Panc1 (cell line): ENCODE results near the gene PDE11A. TPM values are rescaled to one million over a fixed set of nuclear protein-coding genes. Genes with fewer than 3 reads are reported as not detected.

Source experiments
- ATAC-seq: fragments of 200-7000 bp; cut with Tn5 transposase; 2 replicates; pipeline ENCODE4 v1.9.1; 2020; ENCODE audit warnings: mild to moderate bottlenecking, moderate library complexity
- BruUV-seq: library from RNA; stranded (reverse); fragments of 400-500 nt; replicated peaks from 2 replicates; lab custom pipeline; 2021; lab: Mats Ljungman, UMichigan
- CTCF ChIA-PET: fragments of 300-600 bp; sonication (Branson Sonifier 250); formaldehyde crosslinking; loops from one replicate; lab custom pipeline; 2022; ENCODE audit warnings: antibody characterized with exemption; lab: Charles Lee
- POLR2A ChIA-PET: fragments of 300-600 bp; sonication (Branson Sonifier 250); formaldehyde crosslinking; loops from one replicate; lab custom pipeline; 2022; ENCODE audit warnings: antibody characterized with exemption; lab: Charles Lee
- DNase-seq: peaks from one replicate; pipeline ENCODE4 v3.0.0-alpha.2; 2010; ENCODE audit warnings: low read depth, low spot score
- H3K27ac ChIP-seq: 2 replicates; pipeline ENCODE4 v1.5.1; 2011; ENCODE audit warnings: mild to moderate bottlenecking, low read length, inconsistent platforms
- H3K27me3 ChIP-seq: fragments of 200-500 bp; sonication (Bioruptor generic); 2 replicates; pipeline ENCODE4 v1.6.0; 2014; ENCODE audit warnings: low read length, inconsistent platforms; ENCODE audit not compliant: control insufficient read depth, insufficient read depth
- H3K36me3 ChIP-seq: fragments of 200-500 bp; sonication (Bioruptor generic); 2 replicates; pipeline ENCODE4 v1.5.1; 2014; ENCODE audit warnings: inconsistent platforms, mild to moderate bottlenecking, low read length, moderate library complexity; ENCODE audit not compliant: control insufficient read depth, insufficient read depth
- H3K4me1 ChIP-seq: 2 replicates; pipeline ENCODE4 v1.5.1; 2011; ENCODE audit warnings: inconsistent platforms, mild to moderate bottlenecking, low read length, moderate library complexity; ENCODE audit not compliant: control insufficient read depth, insufficient read depth
- H3K4me3 ChIP-seq, 2 experiments: 2 replicates each; pipeline ENCODE4 v1.5.1; 2011 to 2012; ENCODE audit warnings: low read depth in 2 of 2, low read length in 2 of 2, mild to moderate bottlenecking in 2 of 2, inconsistent platforms in 1 of 2, moderate library complexity in 1 of 2
- H3K9me3 ChIP-seq: fragments of 200-500 bp; sonication (Bioruptor generic); 2 replicates; pipeline ENCODE4 v1.5.1; 2014; ENCODE audit warnings: low read depth, mild to moderate bottlenecking, inconsistent platforms, low read length, moderate library complexity; ENCODE audit not compliant: control insufficient read depth, insufficient read depth
- CTCF ChIP-seq: fragments of 450-650 bp; IDR thresholded peaks from 2 replicates; pipeline ENCODE4 v1.5.1; 2017; ENCODE audit warnings: mild to moderate bottlenecking
- POLR2AphosphoS5 ChIP-seq: IDR thresholded peaks from 2 replicates; pipeline ENCODE4 v1.6.1; 2012; ENCODE audit warnings: mild to moderate bottlenecking, low read depth, low read length, moderate library complexity
- REST ChIP-seq, 2 experiments: IDR thresholded peaks; 2 replicates each; pipeline ENCODE4 v1.6.1; 2011 to 2012; ENCODE audit warnings: low read depth in 2 of 2, control low read depth in 1 of 2, low read length in 1 of 2, mild to moderate bottlenecking in 1 of 2, moderate library complexity in 1 of 2; ENCODE audit not compliant: insufficient read depth in 1 of 2
- SIN3A ChIP-seq: IDR thresholded peaks from 2 replicates; pipeline ENCODE4 v1.6.1; 2012; ENCODE audit warnings: low read depth, mild to moderate bottlenecking, low read length, moderate library complexity, borderline replicate concordance; ENCODE audit not compliant: insufficient read depth
- TCF7L2 ChIP-seq: IDR thresholded peaks from 2 replicates; pipeline ENCODE4 v1.6.1; 2011; ENCODE audit warnings: mild to moderate bottlenecking, low read depth, low read length, inconsistent platforms
- in situ Hi-C: cut with HindIII; loops from 2 replicates; pipeline ENCODE4 v1.10.0; 2016; ENCODE audit warnings: low sequenced_read_pairs, low pct_unique_long_range_greater_than_20kb
- intact Hi-C: fragments of 100-400 bp; cut with micrococcal nuclease; formaldehyde crosslinking; loops from one replicate; pipeline ENCODE4 v1.10.0; 2022; ENCODE audit not compliant: unreplicated experiment
- total RNA-seq: library from RNA; stranded (reverse); gene quantifications from one replicate; pipeline ENCODE4 v1.2.1, GENCODE V29; 2021; ENCODE audit not compliant: unreplicated experiment

The PDE11A gene
- total RNA-seq, 1 experiment from 2014 or later: not detected

GRCh38 chr2:177708660-177709444 lies 363.7 kb downstream of the PDE11A start:
- DNase-seq: no peak
- Histone ChIP-seq H3K27me3 (peaks cover 3% of the 10 kb centered on the region; the same call in 1 of the 2 replicates), H3K27ac (no peak overlapping the region), H3K4me3 (no peak overlapping the region), H3K4me1 (no peaks in the 10 kb centered on the region), H3K9me3 (no peaks in the 10 kb centered on the region), H3K36me3 (no peaks in the 10 kb centered on the region)
- intact Hi-C loops (no loop called here), in situ Hi-C loops (no loop called here)
- TF ChIP-seq POLR2AphosphoS5 (no peak), TCF7L2 (no peak), REST (IDR thresholded peaks at IDR 0.05; ENCODE audit: insufficient read depth in 1 of 2, low read depth in 2 of 2, low read length in 1 of 2) (no peak), SIN3A (no peak), CTCF (no peak)
- POLR2A ChIA-PET: no interaction called here
- BruUV-seq: no TSS peak
- ATAC-seq: no peak
- CTCF ChIA-PET: no interaction called here

- TF ChIP-seq CTCF (no peak), SIN3A (no peak), REST (IDR thresholded peaks at IDR 0.05; ENCODE audit: insufficient read depth in 1 of 2, low read depth in 2 of 2, low read length in 1 of 2) (no peak), POLR2AphosphoS5 (no peak), TCF7L2 (no peak)
- Histone ChIP-seq H3K4me1 (no peaks in the 10 kb centered on the region), H3K27ac (no peak overlapping the region), H3K9me3 (no peaks in the 10 kb centered on the region), H3K27me3 (peaks cover 3% of the 10 kb centered on the region; the same call in 1 of the 2 replicates), H3K36me3 (no peaks in the 10 kb centered on the region), H3K4me3 (no peak overlapping the region)
- no TSS peak for BruUV-seq
- ChIA-PET CTCF (no interaction called here), POLR2A (no interaction called here)
- DNase-seq: no peak
- ATAC-seq: no peak
- in situ Hi-C loops (no loop called here), intact Hi-C loops (no loop called here)
Measured at GRCh38 chr2:177708106-177708505, 364.5 kb downstream of the PDE11A start.
